Astrocyte of the cerebellum (primary cell): ENCODE data around the gene RGMA.
A peak's percentile ranks its signal among the peaks of the same experiment; 100 is the strongest.

Experiments used
- DNase-seq: peaks from one replicate; pipeline ENCODE4 v3.0.0-alpha.2; 2011; ENCODE audit warnings: low read depth
- H3K4me3 ChIP-seq: 2 replicates; pipeline ENCODE4 v1.5.1; 2011; ENCODE audit warnings: mild to moderate bottlenecking, low read depth, low read length, moderate library complexity
- in situ Hi-C: cut with HindIII; loops from 2 replicates; pipeline ENCODE4 v1.10.0; 2017; ENCODE audit warnings: low sequenced_read_pairs
- TF ChIP-seq, protein P1 (sequence below): IDR thresholded peaks from 2 replicates; pipeline ENCODE4 v1.5.1; 2012; ENCODE audit warnings: low read length, low read depth, moderate library complexity, mild to moderate bottlenecking; ENCODE audit errors: missing control alignments

Gene RGMA

DNA sequence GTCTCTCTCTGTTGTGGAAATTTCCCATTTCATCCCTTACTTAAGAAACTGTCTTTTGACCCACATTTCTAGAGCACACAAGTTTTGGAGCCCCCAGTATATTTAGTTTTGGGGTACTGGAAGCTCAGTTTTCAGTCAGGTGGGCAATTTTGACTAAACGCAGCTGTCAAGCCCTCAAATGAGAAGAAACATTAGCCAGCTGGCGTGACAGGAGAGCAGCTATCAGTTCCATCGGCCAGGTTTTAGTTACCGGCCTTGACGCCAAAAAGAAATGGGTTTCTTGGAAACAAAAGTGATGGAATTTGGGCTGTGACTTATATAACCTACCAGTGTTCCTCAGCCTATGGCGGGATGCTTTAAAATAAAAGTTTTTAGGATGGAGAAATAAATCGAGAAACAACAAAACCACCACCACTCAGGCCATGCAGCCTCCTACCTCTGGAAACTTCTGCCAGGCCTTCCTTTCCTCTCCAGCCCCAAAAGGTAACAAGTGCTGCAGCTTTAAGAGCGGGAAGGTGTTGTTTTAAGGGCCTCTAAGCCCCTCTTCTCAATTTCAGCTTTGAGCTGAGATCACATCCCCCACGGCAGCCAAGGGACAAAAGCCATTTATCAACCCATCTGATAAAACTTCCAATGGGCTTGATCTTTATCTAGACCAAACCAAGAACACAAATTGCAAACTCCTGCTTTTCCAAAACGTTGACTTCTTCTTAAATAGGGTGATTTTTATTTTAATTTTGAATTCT, 18.3 kb downstream of the RGMA start:
- DNase-seq: no peak
- H3K4me3 ChIP-seq: peak overlapping the region; percentile 75
- TF ChIP-seq, protein P1, sequence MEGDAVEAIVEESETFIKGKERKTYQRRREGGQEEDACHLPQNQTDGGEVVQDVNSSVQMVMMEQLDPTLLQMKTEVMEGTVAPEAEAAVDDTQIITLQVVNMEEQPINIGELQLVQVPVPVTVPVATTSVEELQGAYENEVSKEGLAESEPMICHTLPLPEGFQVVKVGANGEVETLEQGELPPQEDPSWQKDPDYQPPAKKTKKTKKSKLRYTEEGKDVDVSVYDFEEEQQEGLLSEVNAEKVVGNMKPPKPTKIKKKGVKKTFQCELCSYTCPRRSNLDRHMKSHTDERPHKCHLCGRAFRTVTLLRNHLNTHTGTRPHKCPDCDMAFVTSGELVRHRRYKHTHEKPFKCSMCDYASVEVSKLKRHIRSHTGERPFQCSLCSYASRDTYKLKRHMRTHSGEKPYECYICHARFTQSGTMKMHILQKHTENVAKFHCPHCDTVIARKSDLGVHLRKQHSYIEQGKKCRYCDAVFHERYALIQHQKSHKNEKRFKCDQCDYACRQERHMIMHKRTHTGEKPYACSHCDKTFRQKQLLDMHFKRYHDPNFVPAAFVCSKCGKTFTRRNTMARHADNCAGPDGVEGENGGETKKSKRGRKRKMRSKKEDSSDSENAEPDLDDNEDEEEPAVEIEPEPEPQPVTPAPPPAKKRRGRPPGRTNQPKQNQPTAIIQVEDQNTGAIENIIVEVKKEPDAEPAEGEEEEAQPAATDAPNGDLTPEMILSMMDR: no peak
- in situ Hi-C loops: no loop called here

DNA sequence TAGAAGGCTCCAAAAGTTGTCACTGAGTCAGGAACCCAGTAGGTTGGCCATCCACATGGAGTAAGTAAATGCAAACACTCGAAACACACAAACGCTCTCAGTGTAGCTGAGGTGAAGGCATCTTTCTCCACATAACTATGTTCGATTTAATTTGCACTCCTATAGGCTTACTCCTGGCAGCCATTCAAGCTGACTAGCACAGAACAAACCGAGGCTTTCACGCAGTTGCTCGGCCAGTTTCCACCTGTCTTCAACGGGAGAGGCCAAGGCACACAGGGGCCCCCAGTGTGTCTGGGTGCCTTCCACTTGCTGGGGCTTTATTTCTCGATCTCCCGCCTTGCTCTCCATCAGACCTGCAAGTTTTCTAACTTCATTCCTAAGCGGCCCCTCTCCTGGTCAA, 18.9 kb downstream of the RGMA start:
- DNase-seq: no peak
- in situ Hi-C loops: no loop called here

DNA sequence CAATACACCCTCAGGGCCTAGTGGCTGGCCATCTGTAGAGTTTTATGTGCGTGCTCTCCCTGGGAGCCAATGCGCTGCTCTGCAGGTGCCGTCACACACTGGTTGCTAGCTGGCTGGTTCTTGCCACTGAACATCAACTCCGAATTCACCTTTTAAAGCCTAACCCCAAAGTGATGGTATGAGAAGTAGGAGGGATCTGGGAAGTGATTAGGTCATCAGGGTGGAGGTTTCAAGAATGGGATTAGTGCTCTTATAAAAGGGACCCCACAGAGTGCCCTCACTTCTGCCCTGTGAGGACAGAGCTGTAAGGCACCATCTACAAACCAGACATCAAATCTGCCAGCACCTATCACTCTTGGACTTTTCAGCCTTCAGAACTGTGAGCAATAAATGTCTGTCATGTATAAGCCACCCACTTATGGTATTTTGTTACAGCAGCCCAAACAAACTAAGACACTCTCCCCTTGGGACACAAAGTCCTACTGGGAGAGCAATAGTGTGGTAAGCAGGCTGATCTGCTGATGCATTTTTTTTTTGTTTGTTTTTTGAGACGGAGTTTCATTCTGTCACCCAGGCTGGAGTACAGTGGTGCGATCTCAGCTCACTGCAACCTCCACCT, 20.3 kb downstream of the RGMA start:
- TF ChIP-seq, protein P1: no peak
- in situ Hi-C loops: no loop called here

More for the DNA sequence above, 18.9 kb downstream of the RGMA start:
- no peak overlapping the region for H3K4me3 ChIP-seq
- TF ChIP-seq, protein P1: no peak

DNA sequence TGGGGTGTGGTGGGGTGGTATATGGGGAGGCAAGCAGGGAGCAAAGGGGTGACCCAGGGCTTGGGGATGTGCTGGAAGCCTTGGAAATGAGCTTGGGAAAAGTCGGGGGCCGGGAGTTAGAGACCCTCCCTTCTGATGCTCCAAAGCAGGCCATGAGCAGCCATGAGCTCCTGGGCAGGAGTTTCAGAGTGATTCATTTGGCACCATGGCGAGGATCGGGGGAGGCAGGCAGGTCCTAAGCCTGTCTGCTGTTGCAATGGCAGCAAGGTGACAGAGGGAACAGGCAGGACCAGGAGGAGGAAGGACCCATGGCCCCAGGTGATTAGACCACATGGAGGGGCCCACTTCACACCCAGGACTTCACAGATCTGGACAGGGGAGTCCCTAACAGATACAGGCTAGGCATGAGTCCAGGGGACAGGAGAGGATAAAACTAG, 21.3 kb downstream of the RGMA start:
- TF ChIP-seq, protein P1: no peak
- no peak for DNase-seq
- in situ Hi-C loops: no loop called here
- H3K4me3 ChIP-seq: no peak overlapping the region

More for the DNA sequence above, 20.3 kb downstream of the RGMA start:
- DNase-seq: no peak
- no peak overlapping the region for H3K4me3 ChIP-seq

DNA sequence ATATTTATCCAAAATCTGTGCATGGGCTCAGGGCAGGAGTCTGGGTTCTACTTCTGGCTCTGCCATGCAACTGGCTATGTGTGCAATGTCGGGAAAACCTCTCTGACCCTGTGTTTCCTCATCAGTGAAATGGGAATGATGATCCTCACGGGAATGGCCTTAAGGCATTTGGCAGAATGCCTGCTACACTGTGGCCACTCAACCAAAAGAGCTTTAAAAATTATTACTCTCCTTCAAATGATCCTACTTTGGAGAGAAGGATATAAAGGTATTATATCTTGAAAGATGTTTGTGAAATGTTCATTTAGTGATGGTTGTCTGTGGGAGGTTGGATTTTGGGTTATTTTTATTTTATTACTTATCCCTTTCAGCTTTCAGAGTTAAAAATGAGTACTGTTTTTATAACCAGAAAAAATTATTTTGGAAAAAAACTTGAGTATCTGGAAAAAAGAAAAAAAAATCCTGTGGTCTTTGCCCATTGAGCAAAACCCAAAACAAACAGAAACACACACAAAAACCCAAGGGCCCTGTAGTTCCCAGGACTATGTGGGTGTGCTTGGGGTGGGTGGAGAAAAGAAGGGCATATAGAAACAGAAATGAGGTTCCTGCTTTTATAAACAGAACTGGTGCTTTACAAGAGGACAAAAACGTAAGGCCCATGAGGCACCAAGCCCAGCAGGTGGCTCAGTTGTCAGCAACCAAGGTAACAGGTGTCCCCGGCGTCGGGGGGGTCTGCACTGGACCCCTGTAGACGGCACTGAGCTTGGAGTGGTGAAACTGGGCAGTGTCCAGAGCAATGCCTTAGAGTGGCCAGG, 22.0 kb downstream of the RGMA start:
- in situ Hi-C loops: no loop called here
- H3K4me3 ChIP-seq: no peak overlapping the region
- TF ChIP-seq, protein P1: no peak
- no peak for DNase-seq

DNA sequence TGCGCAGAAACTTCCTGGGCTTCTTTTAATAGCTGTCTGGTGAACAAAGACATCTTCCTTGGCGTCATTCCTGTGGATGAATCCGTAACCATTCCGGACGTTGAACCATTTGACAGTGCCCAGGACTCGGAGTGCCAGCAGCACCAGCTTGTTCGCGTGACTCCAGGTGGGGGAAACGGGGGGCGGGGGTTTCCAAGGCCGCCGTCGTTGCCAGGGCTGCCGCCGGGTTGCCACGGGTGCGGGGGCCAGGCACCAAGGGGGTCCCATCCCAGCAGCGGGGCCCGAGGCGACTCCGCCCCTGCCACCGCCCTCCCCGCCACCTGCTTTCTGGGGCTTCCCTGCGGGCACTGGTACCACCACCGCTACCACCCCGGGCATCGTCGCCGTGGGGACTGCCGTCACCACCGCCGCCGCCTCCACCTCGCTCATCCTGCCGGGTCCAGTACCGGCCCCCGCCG, 22.8 kb downstream of the RGMA start:
- no peak for DNase-seq
- TF ChIP-seq, protein P1: no peak
- no peak overlapping the region for H3K4me3 ChIP-seq
- in situ Hi-C loops: no loop called here
